Left lobe of liver (tissue), 2 donors: ENCODE data around the gene P3H4. TPM values are rescaled to one million over a fixed set of nuclear protein-coding genes. Genes with fewer than 3 reads are reported as not detected.
A peak's percentile ranks its signal among the peaks of the same experiment; 100 is the strongest.
"Not testable (repeated sequence)": the region's sequence is repeated elsewhere in the genome, so short reads cannot be mapped to it uniquely, and the experiment has no call there.

Experiments
- ATAC-seq: fragments of 200-7000 bp; cut with Tn5 transposase; one replicate; pipeline ENCODE4 v1.9.1; 2020; ENCODE audit warnings: mild to moderate bottlenecking, moderate library complexity
- DNase-seq: peaks from one replicate; pipeline ENCODE4 v3.0.0-alpha.2; 2020; ENCODE audit warnings: low spot score
- total RNA-seq: library from RNA; stranded (reverse); gene quantifications from one replicate; pipeline ENCODE4 v1.2.1, GENCODE V29; 2021
- donor health status: DM: no; HTN: no; CAD: no; lungs with moderate emphysema.
- donor health status: DM: no; HTN: yes; CAD: no.

The P3H4 gene
- total RNA-seq, 1 donor from 2014 or later: 3.3 TPM

DNA sequence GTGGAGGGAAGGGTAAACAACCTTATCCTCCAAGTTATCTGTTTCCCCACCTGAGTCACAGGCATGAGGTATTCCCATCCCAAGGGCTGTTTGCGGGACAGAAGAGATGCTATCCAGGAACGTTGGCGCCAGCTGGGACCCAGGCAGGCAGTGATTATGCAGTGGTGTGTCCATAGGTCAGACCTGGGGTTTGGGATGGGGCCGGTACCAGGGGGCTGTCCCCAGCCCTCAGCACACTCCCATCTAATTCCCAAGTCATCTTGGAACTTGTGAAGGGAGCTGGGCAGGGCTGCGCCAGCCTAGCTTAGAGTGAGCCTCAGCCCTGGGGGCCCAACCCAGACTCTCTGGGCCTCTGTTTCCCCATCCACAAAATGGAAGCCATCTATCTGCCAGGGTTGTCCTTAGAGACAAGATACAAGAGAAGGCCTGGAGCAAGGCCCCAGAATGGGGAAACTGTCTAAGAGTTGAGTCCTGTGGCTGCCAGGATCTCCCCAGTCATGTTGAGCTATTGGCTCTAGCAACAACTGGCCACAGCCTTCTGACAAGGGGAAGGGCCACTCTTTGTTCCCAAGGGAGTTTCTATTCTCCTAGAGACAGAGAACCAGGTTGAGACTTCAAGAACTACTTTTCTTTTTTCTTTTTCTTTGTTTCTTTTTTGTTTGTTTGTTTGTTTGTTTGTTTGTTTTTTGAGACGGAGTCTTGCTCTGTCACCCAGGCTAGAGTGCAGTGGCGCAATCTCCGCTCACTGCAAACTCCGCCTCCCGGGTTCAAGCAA is 15.4 kb downstream of the P3H4 start:
- no peak for ATAC-seq
- no peak for DNase-seq

DNA sequence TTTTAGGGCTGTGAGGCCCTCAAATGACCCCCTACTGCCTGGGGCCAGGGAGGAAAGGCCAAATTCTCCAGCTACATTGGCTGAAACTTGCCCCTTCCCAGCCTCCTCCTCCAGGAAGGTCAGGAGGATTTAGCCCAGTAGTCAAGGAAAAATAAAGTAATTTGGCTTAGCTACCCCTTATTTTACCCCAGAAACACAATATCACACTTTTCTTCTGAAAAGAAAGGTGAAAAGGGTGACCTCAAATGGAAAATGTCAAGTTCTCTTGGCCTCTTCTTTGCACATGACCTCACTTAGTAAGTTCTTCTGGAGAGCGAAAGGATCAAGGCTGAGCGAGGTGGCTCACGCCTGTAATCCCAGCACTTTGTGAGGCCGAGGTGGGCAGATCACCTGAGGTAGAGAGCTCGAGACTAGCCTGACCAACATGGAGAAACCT is 17.2 kb downstream of the P3H4 start:
- no peak for ATAC-seq
- DNase-seq: no peak

DNA sequence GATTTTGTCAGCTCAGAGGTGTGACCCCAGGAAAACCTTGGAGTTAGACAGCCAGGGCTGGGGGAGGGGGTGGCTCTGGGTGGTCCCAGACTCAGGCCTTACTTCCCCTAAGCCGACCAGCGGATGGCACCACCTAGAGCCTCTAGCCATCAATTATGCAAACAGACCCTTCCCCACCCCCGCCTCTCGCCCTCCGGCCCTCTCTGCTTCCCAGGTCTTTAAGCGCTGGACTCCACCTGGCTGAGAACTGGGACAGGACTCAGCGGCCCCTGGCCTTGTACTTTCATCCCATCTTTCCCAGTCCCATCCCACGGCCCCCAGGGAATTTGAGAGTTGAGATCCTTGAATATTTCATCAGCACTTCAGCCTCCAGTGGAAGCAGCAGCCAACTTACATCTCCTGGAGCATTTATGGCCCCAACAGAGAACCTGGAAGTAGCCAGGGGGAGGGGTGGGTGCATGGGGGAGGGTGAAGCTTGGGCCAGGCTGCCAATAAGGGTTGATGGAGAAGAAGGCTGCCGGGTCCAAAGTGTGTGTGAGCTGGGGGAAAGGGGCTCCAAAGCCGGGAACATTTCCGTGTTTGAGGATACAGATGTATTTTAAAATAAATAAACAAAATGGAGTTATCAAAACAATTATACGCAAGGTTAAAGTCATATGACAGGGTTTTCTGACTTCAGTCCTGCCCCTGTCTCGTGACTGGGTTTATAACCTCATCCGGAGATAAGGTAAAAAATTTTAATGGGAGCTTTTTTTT is 17.8 kb downstream of the P3H4 start:
- no peak for DNase-seq
- ATAC-seq: no peak

DNA sequence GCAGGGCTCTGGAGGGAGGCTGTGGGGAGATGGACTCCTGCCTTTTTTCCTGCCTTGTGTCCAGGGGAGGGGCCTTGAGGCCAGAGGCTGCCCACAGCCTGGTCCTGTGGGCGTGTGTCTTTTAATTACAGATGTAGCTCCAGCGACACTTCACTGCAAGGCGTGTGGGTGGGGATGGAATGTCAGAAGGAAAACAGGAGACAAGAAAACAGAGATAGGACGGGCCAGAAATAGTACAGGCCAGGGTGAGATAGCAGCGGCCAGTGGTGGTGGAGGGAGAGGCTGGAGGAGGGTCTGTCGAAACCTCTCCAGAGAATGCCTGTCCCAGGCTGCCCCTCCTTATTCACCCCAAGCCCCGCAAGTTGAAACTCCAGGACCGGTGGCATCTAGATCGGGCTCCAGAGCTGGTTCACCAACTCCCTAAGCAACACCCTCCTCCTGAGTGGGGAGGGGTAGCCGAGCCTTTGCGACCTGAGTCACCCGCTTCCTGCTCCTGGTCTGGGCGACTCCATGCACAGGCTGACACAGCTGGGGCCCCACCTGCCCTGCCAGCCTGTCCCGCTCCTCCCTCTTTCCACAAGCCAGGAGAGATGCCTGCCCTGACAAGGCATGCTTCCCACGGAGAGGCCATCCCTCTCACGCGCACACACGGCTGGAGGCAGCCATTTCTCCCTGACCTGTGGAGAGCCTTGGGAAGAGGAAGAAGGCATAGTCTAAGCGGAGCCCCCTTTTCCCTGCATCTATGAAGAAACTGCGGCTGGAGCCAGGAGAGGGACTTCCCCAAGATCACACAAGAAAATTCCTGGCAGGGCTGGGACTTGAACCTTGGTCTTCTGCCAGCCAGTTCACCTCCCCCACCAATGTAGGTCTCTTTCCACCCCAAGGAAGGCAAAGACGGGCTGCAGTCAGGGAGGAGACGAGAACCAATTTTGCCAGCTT is 18.6 kb downstream of the P3H4 start:
- DNase-seq: no peak

DNA sequence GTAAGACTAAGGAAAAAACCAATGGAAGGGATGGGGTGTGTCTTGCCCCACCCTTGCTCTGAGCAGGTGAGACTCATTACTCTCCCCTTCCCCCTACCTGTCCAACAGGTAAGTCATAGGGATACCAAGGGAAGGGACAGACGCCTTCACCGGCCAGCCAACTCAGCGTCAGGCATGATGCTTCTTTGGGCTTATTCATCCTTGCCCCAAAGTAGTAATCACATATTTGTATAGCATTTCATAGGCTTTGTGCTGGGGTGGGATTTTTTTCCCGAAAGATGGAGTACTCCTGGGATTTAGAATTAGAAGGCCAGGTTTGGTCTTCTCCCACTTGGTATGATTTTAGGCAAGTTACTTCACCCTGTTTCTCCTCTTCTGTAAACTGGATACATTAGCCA is 24.7 kb downstream of the P3H4 start:
- ATAC-seq (no peak), DNase-seq (no peak)

More for the DNA sequence above, 18.6 kb downstream of the P3H4 start:
- peak; percentile 33 for ATAC-seq

DNA sequence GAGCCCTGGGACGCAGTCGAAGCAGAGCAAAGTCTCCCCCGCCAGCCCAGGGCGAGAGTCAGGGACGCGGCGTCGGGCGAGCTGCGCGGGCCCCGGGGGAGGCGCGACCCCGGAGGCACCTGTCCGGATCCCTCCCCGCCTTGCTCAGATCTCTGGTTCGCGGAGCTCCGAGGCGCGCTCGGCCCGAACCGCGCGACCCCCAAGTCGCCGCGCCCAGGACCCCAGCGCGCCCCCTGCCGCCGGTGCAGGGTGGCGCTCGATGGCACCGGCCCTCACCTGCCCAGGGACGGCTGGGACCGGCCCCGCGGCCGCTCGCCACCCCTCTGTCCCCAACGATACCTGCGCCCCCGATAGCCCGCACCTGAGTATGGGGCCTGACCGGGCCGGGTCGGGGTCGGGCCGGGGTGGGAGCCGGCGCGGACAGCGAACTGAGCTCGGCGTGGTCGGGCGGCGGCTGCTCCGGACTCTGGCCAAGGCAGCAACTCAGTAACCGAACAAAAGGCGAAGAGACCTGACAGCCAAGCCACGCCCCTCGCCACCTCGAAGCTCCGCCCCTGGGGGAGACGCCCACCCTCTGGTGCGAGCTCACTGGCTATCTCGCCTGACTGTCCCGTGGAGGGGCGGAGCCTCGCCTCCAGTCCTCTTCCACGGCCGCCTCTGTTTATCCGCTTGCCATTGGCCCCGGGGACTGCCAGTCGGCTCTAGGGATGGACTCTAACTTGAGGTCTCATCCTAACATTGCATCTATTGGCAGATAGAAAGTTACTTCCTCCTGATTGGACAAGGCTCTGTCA is 25.3 kb downstream of the P3H4 start, which contains the start of gene JUP:
JUP (minus strand) TSS at position 485 of the 794 bp plus-strand sequence. CDS start 14,857 bp downstream, outside the sequence.
- peak; percentile 100 for DNase-seq
- ATAC-seq: peak; percentile 94

DNA sequence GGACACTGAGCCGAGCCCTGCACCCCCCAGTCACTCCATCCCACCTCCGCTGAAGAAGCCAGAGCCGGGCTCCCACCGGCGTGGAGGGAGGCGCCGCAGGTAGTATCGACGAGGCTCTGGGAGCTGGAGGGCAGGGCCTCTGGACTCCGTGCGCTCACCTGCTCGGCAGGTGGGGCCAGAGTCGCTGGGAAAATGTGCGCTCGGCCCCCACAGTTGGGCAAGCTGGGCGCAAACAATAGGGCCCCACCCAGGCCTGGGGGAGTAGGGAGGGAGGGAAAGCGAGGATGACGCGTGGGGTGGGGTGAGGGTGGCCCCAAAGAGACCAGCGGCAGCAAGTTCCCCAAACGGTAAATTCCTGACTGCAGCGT is 25.9 kb downstream of the P3H4 start:
- DNase-seq (no peak), ATAC-seq (peak; percentile 31)

DNA sequence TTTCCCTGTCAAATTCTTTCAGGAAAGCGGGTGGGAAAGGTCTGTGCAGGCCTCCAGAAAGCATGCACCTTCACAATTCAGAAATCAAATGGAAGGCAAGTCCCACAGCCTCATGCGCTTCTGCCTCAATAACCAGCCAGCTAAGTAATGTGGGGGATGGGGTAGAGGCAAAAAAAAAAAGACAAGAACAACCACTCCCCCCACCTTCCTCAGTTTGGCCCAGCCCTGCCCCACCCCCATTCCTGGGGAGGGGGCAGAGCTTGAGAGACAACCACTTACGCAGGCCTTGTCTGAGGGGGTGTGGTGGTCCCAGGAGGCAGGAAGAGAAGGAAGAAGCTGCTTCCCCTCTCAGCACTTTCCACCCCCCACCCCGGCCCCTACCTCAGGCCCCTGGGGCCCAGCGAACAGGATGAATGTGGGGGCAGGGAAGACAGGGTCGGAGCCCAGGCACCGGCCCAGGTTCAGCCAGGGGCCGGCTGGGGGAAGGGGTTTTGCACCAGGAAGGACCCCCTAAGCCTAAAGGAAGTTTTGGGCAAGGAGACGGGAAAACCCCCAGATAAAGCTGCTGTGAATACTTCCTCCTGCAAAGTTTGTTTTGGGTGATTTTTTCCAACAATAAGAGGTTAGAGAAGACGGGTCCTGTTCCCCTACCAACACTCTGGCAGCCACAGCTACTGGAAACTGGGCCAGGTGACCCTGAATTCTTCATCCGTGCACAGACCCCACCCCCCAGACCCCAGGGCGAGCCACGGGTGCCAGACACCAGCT is 26.5 kb downstream of the P3H4 start:
- DNase-seq: no peak
- no peak for ATAC-seq

DNA sequence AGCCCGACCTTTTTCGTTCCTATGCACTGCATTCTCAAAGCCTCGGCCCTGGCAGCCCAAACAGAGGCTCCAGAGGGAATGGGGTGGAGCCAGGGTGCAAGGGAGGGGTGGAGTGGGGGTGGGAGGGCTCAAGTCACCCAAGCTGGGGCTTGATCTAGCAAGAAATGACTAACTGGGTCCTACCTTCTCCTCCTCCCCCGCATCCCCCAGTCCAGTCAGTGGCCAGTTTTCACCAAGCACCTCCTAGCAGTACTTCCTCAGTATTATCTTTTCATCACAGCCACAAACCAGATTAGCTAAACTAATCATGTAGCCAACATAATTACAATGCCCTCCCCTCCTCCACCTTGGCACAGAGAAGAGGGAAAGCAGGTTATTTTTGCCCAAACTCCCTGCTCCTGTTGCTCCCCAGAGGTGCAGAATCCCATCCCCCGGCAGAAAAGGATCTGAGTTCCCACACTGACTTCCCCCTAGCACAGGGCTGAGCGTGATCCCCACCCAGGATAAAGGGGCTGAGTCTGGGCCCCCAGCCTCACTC is 27.5 kb downstream of the P3H4 start:
- DNase-seq: no peak

DNA sequence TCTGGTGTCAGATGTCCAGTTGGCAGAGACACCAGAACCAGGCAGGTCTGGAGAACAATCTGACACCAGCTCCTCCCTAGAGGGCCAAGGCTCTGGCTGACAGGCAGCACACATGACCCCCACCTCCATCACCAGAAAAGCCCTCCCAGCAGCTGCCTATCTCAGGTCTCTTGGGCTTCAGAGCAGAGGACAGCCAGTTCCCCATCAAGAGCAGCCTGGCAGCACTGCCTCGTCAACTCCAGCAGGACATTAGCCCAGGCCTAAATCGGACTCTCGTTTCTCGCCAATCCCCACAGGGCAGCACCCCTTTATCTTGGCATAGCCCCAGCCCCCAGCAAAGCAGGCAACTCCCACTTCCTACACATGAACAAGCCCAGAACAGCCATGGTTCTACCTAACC is 29.6 kb downstream of the P3H4 start:
- DNase-seq: no peak

More for the DNA sequence above, 27.5 kb downstream of the P3H4 start:
- no peak for ATAC-seq

DNA sequence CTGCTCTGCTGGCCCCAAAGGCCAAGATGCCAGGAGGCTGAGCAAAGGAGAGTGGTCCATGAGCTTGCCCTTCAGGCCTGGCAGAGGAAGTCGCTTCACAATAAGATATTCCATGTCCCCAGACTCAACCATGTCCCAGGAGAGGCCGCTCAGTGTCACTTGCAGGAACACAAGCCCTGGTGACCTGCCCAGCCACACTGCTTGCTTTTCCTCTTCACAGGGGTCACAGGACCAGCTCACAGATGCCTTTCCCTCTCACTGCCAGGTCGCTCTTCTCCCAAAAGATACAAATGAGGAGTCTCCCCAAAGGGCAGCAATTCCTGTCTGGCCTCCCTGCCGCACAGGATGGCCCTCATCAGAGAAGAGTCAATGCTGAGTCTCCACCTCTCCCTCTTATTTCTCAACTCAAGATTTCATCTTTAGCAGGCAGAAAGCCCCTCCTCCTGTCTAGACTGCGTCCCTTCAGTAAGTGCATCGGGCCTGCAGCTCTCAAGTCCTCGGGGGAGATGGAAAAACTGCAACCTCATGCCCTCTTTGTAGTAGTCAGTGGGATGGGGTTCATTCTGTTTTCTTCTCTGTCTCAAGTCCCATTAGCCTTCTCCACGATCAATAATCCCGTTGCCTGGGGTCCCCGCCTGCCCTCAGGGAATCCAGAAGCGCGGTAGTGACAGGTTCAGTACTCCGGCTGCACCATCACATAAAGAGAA is 30.2 kb downstream of the P3H4 start:
- no peak for DNase-seq
- ATAC-seq: no peak

More for the DNA sequence above, 29.6 kb downstream of the P3H4 start:
- no peak for ATAC-seq

DNA sequence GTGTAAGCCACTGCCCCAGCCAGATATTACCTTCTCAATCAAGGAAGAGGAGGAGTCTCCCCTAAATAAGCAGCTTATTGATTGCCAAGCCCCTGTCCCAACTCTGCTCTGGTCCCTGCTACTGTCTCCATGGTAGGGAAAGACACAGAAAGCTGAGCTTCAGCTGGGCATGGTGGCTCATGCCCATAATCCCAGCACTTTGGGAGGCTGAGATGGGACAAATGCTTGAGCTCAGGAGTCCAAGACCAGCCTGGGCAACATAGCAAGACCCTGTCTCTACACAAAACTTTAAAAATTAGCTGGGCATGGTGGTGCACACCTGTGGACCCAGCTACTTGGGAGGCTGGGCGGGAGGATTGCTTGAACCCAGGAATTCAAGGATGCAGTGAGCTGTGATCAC is 31.8 kb downstream of the P3H4 start:
- ATAC-seq: no peak
- no peak for DNase-seq

DNA sequence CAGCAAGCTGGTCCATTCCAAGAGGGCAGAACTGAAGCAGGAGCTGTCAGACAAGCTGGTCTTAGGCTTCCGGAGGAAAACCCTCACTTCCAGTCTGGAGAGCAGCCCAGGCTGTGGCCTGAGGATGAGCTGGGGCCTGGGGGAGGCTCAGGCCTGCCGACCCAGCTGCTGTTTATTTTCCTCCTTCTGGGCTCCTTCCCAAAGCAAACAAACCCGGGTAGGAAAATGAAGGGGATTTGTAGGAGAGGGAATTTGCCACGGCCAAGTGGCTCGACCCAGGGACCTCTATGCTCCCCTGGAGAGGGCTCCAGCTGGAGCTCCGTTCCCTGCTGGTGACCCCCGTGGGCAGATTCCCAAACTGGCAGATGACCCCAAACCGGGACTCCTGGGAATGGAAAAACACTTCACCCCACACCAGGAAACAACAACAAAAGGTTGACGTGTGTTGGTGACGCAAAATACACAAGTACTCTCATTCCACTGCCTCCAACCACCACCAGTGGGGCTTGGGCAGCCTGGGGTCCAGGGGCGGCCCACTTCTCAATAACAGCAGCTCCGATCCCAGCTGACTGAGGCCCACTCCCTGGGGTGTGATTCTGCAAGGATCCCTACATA is 34.1 kb downstream of the P3H4 start:
- DNase-seq (peak; percentile 88), ATAC-seq (peak; percentile 77)

DNA sequence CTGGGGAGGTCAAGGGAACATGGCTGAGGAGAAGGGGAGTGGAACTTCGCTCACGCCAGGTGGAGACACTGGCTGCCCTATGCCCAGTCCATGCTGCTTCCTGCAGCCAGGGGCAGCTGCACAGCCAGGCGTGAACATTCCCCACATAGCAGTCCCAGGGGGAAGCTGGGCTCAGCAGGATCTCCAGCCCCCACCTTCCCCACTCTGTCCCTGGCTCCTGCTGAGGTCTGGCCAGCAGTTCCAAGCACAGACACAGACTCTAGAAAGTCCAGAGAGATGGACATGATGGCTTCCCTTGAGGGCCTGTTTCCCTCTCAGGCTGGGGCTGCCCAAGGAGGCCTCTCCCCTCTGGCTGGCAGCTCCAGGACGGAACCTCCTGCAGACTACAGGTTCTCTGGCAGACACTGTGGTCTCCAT is 34.6 kb downstream of the P3H4 start:
- DNase-seq: peak; percentile 65
- peak; percentile 47 for ATAC-seq

DNA sequence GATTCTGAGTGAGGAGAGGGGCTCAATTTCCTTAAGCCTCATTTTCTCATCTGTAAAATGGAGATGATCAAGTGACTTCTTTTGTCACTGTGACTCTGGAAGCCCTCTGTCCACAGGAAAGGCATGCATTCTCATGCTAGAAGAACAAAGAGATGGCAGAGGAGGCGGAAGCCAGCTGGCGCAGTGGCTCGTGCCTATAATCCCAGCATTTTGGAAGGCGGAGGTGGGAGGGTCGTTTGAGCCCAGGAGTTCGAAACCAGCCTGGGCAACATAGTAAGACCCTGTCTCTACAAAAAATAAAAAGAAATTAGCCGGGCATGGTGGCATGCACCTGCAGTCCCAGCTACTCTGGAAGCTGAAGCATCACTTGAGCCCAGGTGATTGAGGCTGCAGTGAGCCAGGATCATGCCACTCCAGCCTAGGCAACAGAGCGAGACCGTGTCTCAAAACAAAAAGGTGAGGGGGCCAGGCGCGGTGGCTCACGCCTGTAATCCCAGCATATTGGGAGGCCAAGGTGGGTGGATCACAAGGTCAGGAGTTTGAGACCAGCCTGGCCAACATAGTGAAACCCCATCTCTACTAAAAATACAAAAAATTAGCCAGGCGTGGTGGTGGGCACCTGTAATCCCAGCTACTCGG is 35.4 kb downstream of the P3H4 start:
- DNase-seq, ATAC-seq: not testable (repeated sequence)

DNA sequence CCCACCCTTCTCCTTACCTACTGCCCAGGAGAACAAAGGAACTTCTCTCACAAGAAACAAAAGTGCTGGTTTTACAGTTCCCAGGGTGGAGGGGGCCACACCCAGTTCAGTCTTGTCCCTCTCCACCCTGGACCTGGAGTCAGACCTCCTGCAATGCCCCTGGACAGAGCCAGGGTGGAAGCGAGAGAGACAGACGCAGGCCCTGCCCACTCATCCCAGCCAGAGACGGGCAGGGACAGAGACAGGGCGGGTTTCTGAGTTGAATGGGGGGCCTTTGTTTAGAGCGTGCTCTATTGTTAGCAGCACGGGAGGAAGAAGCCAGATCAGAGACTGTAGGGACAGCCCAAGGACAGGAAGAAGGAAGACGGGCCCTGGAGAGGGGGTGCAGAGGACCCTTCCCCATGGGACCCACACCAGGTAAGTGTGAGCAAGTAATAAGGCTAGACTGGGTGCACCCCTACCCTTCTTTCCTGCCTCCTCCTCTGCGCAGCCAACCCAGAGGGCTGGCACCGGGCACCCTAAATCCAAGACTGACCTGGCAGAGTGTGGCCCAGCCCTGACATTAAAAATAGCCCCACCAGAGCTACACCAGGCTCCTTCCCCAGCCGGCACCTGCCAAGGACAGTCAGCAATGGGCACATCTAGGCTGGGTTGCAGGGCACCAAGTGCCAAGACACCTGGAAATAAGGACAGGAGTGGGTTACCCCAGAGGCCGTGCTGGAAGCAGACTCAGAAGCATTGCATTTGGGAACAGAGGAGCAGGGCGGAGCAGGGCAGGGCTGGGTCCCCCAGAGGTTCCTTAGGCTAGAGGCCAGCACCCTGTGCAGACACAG is 36.1 kb downstream of the P3H4 start:
- ATAC-seq (no peak), DNase-seq (no peak)
